H9 (cell line): ENCODE results near the gene SARS1. TPM values are rescaled to one million over a fixed set of nuclear protein-coding genes. Genes with fewer than 3 reads are reported as not detected.

Experiments
- DNase-seq: peaks from one replicate; pipeline ENCODE4 v3.0.0-alpha.2; 2017
- H2AFZ ChIP-seq: one replicate; pipeline ENCODE4 v1.6.1; 2013; ENCODE audit warnings: mild to moderate bottlenecking, low read length, control low read depth, moderate library complexity
- H2AK5ac ChIP-seq: 2 replicates; pipeline ENCODE4 v1.6.1; 2013; ENCODE audit warnings: low read length, control low read depth, mixed read lengths; ENCODE audit not compliant: insufficient read length
- H2BK120ac ChIP-seq: one replicate; pipeline ENCODE4 v1.6.1; 2013; ENCODE audit warnings: low read depth, mild to moderate bottlenecking, low read length, control low read depth, inconsistent platforms; ENCODE audit not compliant: poor library complexity, severe bottlenecking
- H2BK12ac ChIP-seq: 2 replicates; pipeline ENCODE4 v1.6.1; 2013; ENCODE audit warnings: low read length, control low read depth, mixed read lengths, low read depth; ENCODE audit not compliant: insufficient read length
- H2BK15ac ChIP-seq: 2 replicates; pipeline ENCODE4 v1.6.1; 2013; ENCODE audit warnings: low read depth, low read length, control low read depth
- H2BK20ac ChIP-seq: one replicate; pipeline ENCODE4 v1.6.1; 2013; ENCODE audit warnings: low read depth, mild to moderate bottlenecking, low read length, control low read depth, inconsistent platforms; ENCODE audit not compliant: poor library complexity, severe bottlenecking
- H2BK5ac ChIP-seq: 2 replicates; pipeline ENCODE4 v1.6.1; 2013; ENCODE audit warnings: low read length, control low read depth, mixed read lengths; ENCODE audit not compliant: insufficient read length
- H3K14ac ChIP-seq: 2 replicates; pipeline ENCODE4 v1.6.1; 2013; ENCODE audit warnings: low read length, control low read depth; ENCODE audit not compliant: insufficient read depth
- H3K18ac ChIP-seq: 2 replicates; pipeline ENCODE4 v1.6.1; 2013; ENCODE audit warnings: low read depth, mild to moderate bottlenecking, mixed read lengths, low read length, control low read depth; ENCODE audit not compliant: insufficient read length
- H3K23ac ChIP-seq: 2 replicates; pipeline ENCODE4 v1.6.1; 2013; ENCODE audit warnings: low read length, control low read depth, mixed read lengths, low read depth; ENCODE audit not compliant: insufficient read length
- H3K23me2 ChIP-seq: 2 replicates; pipeline ENCODE4 v1.6.1; 2013; ENCODE audit warnings: low read depth, mild to moderate bottlenecking, mixed read lengths, low read length, control low read depth; ENCODE audit not compliant: insufficient read length, poor library complexity, severe bottlenecking
- H3K27ac ChIP-seq: 2 replicates; pipeline ENCODE4 v1.5.1; 2013; ENCODE audit warnings: low read length, control low read depth, mixed read lengths, low read depth; ENCODE audit not compliant: insufficient read length
- H3K27me3 ChIP-seq: 2 replicates; pipeline ENCODE4 v1.6.1; 2013; ENCODE audit warnings: low read length, control low read depth, inconsistent platforms; ENCODE audit not compliant: insufficient read depth
- H3K4ac ChIP-seq: 2 replicates; pipeline ENCODE4 v1.6.1; 2013; ENCODE audit warnings: low read depth, mild to moderate bottlenecking, control low read depth, inconsistent platforms, low read length, moderate library complexity
- H3K4me1 ChIP-seq: 2 replicates; pipeline ENCODE4 v1.6.1; 2013; ENCODE audit warnings: low read length, control low read depth, inconsistent platforms; ENCODE audit not compliant: insufficient read depth
- H3K4me2 ChIP-seq: 2 replicates; pipeline ENCODE4 v1.6.1; 2013; ENCODE audit warnings: low read length, control low read depth, mixed read lengths; ENCODE audit not compliant: insufficient read length, insufficient read depth
- H3K56ac ChIP-seq: 2 replicates; pipeline ENCODE4 v1.6.1; 2013; ENCODE audit warnings: low read depth, mild to moderate bottlenecking, mixed read lengths, low read length, control low read depth; ENCODE audit not compliant: insufficient read length
- H3K79me1 ChIP-seq: 2 replicates; pipeline ENCODE4 v1.6.1; 2013; ENCODE audit warnings: low read depth, mild to moderate bottlenecking, moderate library complexity, low read length, control low read depth, inconsistent platforms; ENCODE audit not compliant: insufficient read depth, poor library complexity, severe bottlenecking
- H3K79me2 ChIP-seq: 2 replicates; pipeline ENCODE4 v1.6.1; 2013; ENCODE audit warnings: low read length, control low read depth, inconsistent platforms; ENCODE audit not compliant: insufficient read depth
- H3K9ac ChIP-seq: 2 replicates; pipeline ENCODE4 v1.6.1; 2013; ENCODE audit warnings: low read length, control low read depth, mixed read lengths; ENCODE audit not compliant: insufficient read length; ENCODE audit errors: extremely low read depth
- H3K9me3 ChIP-seq: one replicate; pipeline ENCODE4 v1.6.1; 2013; ENCODE audit warnings: low read depth, low read length, inconsistent platforms; ENCODE audit not compliant: control insufficient read depth
- H3T11ph ChIP-seq: one replicate; pipeline ENCODE4 v1.6.1; 2013; ENCODE audit warnings: mild to moderate bottlenecking, low read length, control low read depth, inconsistent platforms
- H4K20me1 ChIP-seq: one replicate; pipeline ENCODE4 v1.6.1; 2013; ENCODE audit not compliant: control insufficient read depth, insufficient read length, insufficient read depth
- H4K5ac ChIP-seq: 2 replicates; pipeline ENCODE4 v1.6.1; 2013; ENCODE audit warnings: low read depth, mild to moderate bottlenecking, mixed read lengths, low read length, control low read depth; ENCODE audit not compliant: insufficient read length
- H4K8ac ChIP-seq: replicated peaks from 2 replicates; pipeline ENCODE4 v1.6.1; 2013; ENCODE audit warnings: low read length, control low read depth, mixed read lengths, low read depth; ENCODE audit not compliant: insufficient read length
- H4K91ac ChIP-seq: 2 replicates; pipeline ENCODE4 v1.6.1; 2013; ENCODE audit warnings: low read depth, mild to moderate bottlenecking, moderate library complexity, mixed read lengths, low read length, control low read depth; ENCODE audit not compliant: insufficient read length
- H3K27ac Mint-ChIP-seq, 3 experiments: 2 replicates in 2 of 3; 3 replicates in 1 of 3; pipeline ENCODE4 v1.8.0; 2020 to 2021; ENCODE audit warnings: mixed read lengths in 3 of 3, mild to moderate bottlenecking in 1 of 3, moderate library complexity in 1 of 3
- H3K27me3 Mint-ChIP-seq: 2 replicates; pipeline ENCODE4 v1.8.0; 2021; ENCODE audit warnings: low read depth, mild to moderate bottlenecking, moderate library complexity, mixed read lengths
- H3K36me3 Mint-ChIP-seq, 3 experiments: 2 replicates in 2 of 3; 3 replicates in 1 of 3; pipeline ENCODE4 v1.8.0; 2020 to 2021; ENCODE audit warnings: low read depth in 3 of 3, mixed read lengths in 3 of 3; ENCODE audit not compliant: insufficient read depth in 1 of 3
- H3K4me1 Mint-ChIP-seq, 2 experiments: 2 replicates each; pipeline ENCODE4 v1.8.0; 2020; ENCODE audit warnings: mixed read lengths in 2 of 2
- H3K4me3 Mint-ChIP-seq, 2 experiments: 2 replicates in 1 of 2; 3 replicates in 1 of 2; pipeline ENCODE4 v1.8.0; 2020 to 2021; ENCODE audit warnings: mild to moderate bottlenecking in 2 of 2, mixed read lengths in 2 of 2, moderate library complexity in 1 of 2
- H3K9me3 Mint-ChIP-seq, 2 experiments: 2 replicates in 1 of 2; 3 replicates in 1 of 2; pipeline ENCODE4 v1.8.0; 2020; ENCODE audit warnings: mild to moderate bottlenecking in 2 of 2, mixed read lengths in 2 of 2, moderate library complexity in 1 of 2
- WGBS: extraction: QIAGEN DNeasy Blood & Tissue Kit; methylation state at CpG from one replicate; pipeline ENCODE4 v1.1.7; 2013; ENCODE audit warnings: missing lambda C conversion rate, low lambda C conversion rate, mixed read lengths; ENCODE audit not compliant: insufficient read length; ENCODE audit errors: extremely low coverage; 5-methylcytosine and 5-hydroxymethylcytosine counted together
- total RNA-seq: library from RNA; stranded (reverse); gene quantifications from 2 replicates; pipeline ENCODE4 v1.2.1, GENCODE V29; 2021
- TF ChIP-seq, protein P1 (sequence below): fragments of 200-600 bp; sonication (generic); conservative IDR thresholded peaks from 3 replicates; pipeline ENCODE4 v1.8.0; 2021; ENCODE audit warnings: antibody characterized with exemption, mild to moderate bottlenecking

Gene SARS1
- total RNA-seq, 1 experiment from 2014 or later, result 139 TPM

DNA sequence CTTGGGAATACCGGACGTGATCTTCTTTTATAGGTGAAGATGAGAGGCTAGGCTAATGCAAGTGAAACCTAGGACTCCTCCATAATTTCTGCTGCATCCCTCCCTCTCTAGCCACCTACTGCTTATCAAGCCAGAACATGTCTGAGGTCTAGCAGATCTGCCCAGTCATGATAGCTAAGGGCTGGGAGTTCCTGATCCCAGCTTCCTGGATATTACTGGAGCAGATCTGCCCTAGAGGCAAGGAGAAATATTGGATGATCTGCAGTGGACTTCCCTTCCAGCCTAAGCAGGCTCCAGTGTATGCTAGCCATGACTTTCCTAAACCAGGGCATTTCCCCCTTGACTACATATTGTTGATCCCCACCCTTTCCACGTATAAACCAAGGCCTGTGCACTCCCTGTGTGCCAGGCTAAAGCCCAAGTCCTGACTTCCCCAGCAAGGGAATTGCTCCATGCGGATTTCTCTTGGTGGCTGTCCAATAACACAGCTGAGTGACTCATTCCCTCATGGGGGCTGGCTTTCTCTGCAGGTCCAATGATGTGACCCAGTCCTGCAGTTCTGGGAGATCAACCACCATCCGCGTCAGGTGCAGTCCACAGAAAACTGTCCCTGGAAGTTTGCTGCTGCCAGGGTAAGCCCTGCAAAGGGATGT is 15.5 kb upstream of the SARS1 start:
- H3K18ac ChIP-seq, result no peak overlapping the region
- no peak overlapping the region for H3K27ac Mint-ChIP-seq
- TF ChIP-seq, protein P1, sequence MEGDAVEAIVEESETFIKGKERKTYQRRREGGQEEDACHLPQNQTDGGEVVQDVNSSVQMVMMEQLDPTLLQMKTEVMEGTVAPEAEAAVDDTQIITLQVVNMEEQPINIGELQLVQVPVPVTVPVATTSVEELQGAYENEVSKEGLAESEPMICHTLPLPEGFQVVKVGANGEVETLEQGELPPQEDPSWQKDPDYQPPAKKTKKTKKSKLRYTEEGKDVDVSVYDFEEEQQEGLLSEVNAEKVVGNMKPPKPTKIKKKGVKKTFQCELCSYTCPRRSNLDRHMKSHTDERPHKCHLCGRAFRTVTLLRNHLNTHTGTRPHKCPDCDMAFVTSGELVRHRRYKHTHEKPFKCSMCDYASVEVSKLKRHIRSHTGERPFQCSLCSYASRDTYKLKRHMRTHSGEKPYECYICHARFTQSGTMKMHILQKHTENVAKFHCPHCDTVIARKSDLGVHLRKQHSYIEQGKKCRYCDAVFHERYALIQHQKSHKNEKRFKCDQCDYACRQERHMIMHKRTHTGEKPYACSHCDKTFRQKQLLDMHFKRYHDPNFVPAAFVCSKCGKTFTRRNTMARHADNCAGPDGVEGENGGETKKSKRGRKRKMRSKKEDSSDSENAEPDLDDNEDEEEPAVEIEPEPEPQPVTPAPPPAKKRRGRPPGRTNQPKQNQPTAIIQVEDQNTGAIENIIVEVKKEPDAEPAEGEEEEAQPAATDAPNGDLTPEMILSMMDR, result no peak
- H2BK12ac ChIP-seq, result no peak overlapping the region
- no peak overlapping the region for H3K23ac ChIP-seq
- H3K79me1 ChIP-seq, result no peaks in the 10 kb centered on the region
- no peak overlapping the region for H3K4me3 Mint-ChIP-seq
- WGBS, result no CpG with 5 or more reads among the region's 6 CpGs
- no peak overlapping the region for H3K9ac ChIP-seq
- no peak overlapping the region for H3K14ac ChIP-seq
- H2BK5ac ChIP-seq, result no peak overlapping the region
- peaks cover 5% of the 10 kb centered on the region for H3K27me3 Mint-ChIP-seq
- no peaks in the 10 kb centered on the region for H3K9me3 Mint-ChIP-seq
- H3K23me2 ChIP-seq, result no peaks in the 10 kb centered on the region
- H3K36me3 Mint-ChIP-seq, result no peaks in the 10 kb centered on the region; a peak in 1 of 7 replicates
- no peak overlapping the region for H4K5ac ChIP-seq
- no peak overlapping the region for H3K4me2 ChIP-seq
- H3K79me2 ChIP-seq, result no peaks in the 10 kb centered on the region
- no peak for DNase-seq
- H3K4ac ChIP-seq, result no peak overlapping the region
- H4K91ac ChIP-seq, result no peak overlapping the region
- no peak overlapping the region for H2BK20ac ChIP-seq
- H3T11ph ChIP-seq, result no peak overlapping the region
- no peaks in the 10 kb centered on the region for H3K9me3 ChIP-seq
- H3K4me1 ChIP-seq, result no peaks in the 10 kb centered on the region
- H2BK15ac ChIP-seq, result no peak overlapping the region
- H3K27ac ChIP-seq, result no peak overlapping the region
- no peak overlapping the region for H2AK5ac ChIP-seq
- no peaks in the 10 kb centered on the region for H4K20me1 ChIP-seq
- no peak overlapping the region for H2BK120ac ChIP-seq
- no peak overlapping the region for H4K8ac ChIP-seq
- H3K4me1 Mint-ChIP-seq, result peaks cover 12 to 15% of the 10 kb centered on the region in 2 experiments
- no peaks in the 10 kb centered on the region for H3K27me3 ChIP-seq
- no peak overlapping the region for H2AFZ ChIP-seq
- H3K56ac ChIP-seq, result no peak overlapping the region
